ENCODE results near the gene MYL5.

DNA sequence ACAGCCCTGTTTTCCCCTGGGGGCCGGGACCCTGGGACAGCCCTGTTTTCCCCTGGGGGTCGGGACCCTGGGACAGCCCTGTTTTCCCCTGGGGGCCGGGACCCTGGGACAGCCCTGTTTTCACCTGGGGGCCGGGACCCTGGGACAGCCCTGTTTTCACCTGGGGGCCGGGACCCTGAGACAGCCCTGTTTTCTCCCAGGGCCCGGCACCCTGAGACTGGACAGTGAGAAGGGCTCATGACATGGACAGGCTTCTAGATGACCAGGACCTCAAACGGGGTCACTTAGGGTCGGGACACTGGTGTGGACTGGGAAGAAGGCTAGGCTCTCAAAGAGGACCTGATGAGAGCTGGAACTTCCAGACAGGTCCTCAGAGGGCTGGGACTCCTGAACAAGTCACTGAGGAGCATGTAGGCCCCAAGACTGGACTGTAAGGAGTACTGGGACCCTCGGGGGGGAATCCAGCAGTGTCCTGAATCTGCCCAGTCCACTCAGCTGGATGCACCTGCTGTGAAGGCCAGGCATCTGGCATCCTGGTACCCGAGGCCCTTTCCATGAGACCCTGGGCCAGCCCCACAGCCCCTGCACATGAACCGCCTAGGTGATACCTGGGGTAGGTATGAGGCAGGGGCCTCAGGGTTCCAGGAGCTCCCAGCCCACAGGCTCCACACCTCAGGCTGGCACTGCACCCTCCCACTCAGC is 33.7 kb downstream of the MYL5 start:
- TF ChIP-seq EZH2 (IDR thresholded peaks at IDR 0.05; ENCODE audit: insufficient read depth, poor library complexity, severe bottlenecking) (no peak), EZH2phosphoT487 (IDR thresholded peaks at IDR 0.05; ENCODE audit: insufficient read depth, low read depth) (no peak)
